Parathyroid adenoma (tissue), 2 donors: ENCODE results near the gene NUBP1.
A peak's percentile ranks its signal among the peaks of the same experiment; 100 is the strongest.
"Not testable (repeated sequence)": the region's sequence is repeated elsewhere in the genome, so short reads cannot be mapped to it uniquely, and the experiment has no call there.

Experiments used
- H2AFZ ChIP-seq: fragments of 300-600 bp; sonication (generic); one replicate; pipeline ENCODE4 v1.7.0; 2017; ENCODE audit warnings: antibody characterized with exemption, mild to moderate bottlenecking
- H3K27ac ChIP-seq: fragments of 300-600 bp; sonication (generic); one replicate; pipeline ENCODE4 v1.7.0; 2017
- H3K27me3 ChIP-seq: fragments of 300-600 bp; sonication (generic); one replicate; pipeline ENCODE4 v1.7.0; 2017; ENCODE audit warnings: low read length; ENCODE audit not compliant: control insufficient read depth, insufficient read depth
- H3K36me3 ChIP-seq: fragments of 300-600 bp; sonication (generic); one replicate; pipeline ENCODE4 v1.7.0; 2017; ENCODE audit warnings: low read length; ENCODE audit not compliant: control insufficient read depth, insufficient read depth
- H3K4me1 ChIP-seq: fragments of 300-600 bp; sonication (generic); one replicate; pipeline ENCODE4 v1.7.0; 2017; ENCODE audit warnings: control low read depth
- H3K4me2 ChIP-seq: fragments of 300-600 bp; sonication (generic); one replicate; pipeline ENCODE4 v1.7.0; 2017; ENCODE audit warnings: low read length
- H3K4me3 ChIP-seq: fragments of 300-600 bp; sonication (generic); one replicate; pipeline ENCODE4 v1.7.0; 2017; ENCODE audit warnings: low read depth, low read length
- H3K79me2 ChIP-seq: fragments of 300-600 bp; sonication (generic); one replicate; pipeline ENCODE4 v1.7.0; 2017; ENCODE audit warnings: control low read depth
- H3K9ac ChIP-seq: fragments of 300-600 bp; sonication (generic); one replicate; pipeline ENCODE4 v1.7.0; 2017; ENCODE audit warnings: mild to moderate bottlenecking
- H3K9me3 ChIP-seq: fragments of 300-600 bp; sonication (generic); one replicate; pipeline ENCODE4 v1.7.0; 2017; ENCODE audit warnings: low read length; ENCODE audit not compliant: control insufficient read depth
- TF ChIP-seq, protein P1 (sequence below): fragments of 300-600 bp; sonication (generic); IDR thresholded peaks from one replicate; pipeline ENCODE4 v1.7.0; 2017; ENCODE audit warnings: antibody characterized with exemption, mild to moderate bottlenecking
- donor health status: primary hyperparathyroidism.

The NUBP1 gene

DNA sequence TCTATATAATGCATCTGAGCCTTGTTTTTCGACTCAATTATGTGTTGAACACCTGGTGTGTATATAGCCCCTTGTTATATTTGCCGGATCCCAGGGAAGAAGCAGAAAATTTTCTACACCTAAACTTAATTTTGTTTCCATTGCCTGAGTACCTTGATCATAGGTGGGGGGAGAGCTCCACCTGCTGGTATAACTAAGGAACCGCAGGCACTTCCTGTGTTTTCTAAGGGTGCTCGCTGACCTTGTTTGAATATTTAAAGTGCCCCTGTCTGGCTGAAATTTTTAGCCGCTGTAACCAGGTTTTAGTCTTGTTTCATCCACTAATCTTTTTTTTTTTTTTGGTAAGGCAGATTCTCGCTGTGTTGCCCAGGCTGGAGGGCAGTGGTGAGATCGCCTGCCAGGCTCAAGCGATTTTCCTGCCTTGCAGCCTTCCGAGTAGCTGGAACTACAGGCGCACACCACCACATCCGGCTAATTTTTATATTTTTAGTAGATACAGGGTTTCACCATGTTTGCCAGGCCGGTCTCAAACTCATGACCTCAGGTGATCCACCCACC, 6.5 kb upstream of the NUBP1 start:
- H3K9me3 ChIP-seq, result no peaks in the 10 kb centered on the region
- TF ChIP-seq, protein P1, sequence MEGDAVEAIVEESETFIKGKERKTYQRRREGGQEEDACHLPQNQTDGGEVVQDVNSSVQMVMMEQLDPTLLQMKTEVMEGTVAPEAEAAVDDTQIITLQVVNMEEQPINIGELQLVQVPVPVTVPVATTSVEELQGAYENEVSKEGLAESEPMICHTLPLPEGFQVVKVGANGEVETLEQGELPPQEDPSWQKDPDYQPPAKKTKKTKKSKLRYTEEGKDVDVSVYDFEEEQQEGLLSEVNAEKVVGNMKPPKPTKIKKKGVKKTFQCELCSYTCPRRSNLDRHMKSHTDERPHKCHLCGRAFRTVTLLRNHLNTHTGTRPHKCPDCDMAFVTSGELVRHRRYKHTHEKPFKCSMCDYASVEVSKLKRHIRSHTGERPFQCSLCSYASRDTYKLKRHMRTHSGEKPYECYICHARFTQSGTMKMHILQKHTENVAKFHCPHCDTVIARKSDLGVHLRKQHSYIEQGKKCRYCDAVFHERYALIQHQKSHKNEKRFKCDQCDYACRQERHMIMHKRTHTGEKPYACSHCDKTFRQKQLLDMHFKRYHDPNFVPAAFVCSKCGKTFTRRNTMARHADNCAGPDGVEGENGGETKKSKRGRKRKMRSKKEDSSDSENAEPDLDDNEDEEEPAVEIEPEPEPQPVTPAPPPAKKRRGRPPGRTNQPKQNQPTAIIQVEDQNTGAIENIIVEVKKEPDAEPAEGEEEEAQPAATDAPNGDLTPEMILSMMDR, result peak; percentile 96
- H2AFZ ChIP-seq, result peak overlapping the region; percentile 54
- no peaks in the 10 kb centered on the region for H3K79me2 ChIP-seq
- no peaks in the 10 kb centered on the region for H3K4me1 ChIP-seq
- H3K27ac ChIP-seq, result no peak overlapping the region
- no peak overlapping the region for H3K4me2 ChIP-seq
- no peaks in the 10 kb centered on the region for H3K36me3 ChIP-seq
- H3K27me3 ChIP-seq, result no peaks in the 10 kb centered on the region
- no peak overlapping the region for H3K4me3 ChIP-seq
- H3K9ac ChIP-seq, result no peak overlapping the region

DNA sequence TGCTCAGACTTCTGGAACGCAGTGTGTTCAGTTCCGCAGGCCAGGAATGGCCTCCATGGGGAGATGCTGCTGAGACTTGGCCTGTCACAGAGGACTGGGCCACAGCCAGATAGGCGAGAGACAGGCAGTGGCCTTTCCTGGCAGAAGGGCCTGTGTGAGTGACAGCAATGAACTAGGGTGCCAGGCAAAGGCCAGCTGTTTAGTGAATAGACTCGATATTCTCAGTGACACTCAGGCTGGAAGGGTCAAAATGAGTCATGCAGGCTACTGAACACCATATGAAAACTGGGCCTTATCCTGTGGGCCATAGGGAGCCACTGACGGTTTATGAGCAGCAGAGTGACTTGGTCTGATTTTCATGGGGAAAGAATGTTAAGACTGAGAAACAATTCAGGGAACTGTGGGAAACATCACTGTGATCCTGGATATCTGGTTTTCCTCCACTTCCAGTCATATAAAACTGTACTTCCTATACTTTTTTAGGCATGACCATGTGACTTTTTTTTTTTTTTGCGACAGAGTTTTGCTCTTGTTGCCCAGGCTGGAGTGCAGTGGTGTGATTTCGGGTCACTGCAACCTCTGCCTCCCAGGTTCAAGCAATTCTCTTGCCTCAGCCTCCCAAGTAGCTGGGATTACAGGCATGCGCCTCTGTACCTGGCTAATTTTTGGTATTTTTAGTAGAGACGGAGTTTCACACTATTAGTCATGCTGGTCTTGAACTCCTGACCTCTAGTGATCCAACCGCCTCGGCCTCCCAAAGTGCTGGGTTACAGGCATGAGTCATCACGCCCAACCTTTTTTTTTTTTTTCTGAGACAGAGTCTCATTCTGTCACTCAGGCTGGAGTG, 5.2 kb upstream of the NUBP1 start:
- H3K27ac ChIP-seq, result peak overlapping the region; percentile 42

DNA sequence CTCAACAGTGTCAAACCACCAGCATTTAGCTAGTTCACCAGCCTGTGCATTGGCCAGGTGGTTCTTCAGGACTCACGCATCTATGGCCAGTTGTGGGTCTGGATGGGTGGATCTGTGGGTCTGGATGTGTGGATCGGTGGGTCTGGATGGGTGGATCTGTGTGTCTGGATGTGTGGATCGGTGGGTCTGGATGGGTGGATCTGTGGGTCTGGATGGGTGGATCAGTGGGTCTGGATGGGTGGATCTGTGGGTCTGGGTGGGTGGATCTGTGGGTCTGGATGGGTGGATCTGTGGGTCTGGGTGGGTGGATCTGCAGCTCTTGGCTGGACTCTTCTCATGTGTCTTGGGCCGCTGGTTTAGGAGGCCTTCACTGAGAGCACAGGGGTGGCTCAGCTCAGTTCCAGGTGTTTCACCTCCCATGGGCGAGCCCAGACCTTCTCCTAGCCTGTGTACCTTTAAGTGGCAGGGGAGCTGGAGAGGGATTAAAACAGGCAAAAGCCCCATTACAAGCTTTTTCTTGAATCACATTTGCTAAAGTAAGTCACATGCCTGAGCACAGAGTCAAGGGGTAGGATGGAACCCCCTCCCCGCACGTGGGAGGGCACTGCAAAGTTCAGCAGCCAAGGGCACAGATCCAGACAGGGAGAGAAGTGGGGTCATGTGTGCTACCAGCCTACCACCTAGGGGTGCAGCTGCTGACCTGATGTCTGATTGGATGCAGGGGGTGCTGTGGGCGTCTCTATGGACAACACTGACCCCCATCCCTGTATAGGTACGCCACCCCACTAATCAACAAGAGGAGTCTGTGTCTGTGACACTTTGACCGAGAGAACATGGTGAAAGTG, 3.4 kb upstream of the NUBP1 start:
- Histone ChIP-seq H3K9me3 (no peaks in the 10 kb centered on the region), H3K4me1 (peaks cover 4% of the 10 kb centered on the region), H3K4me3 (no peak overlapping the region), H3K36me3 (no peaks in the 10 kb centered on the region), H3K79me2 (no peaks in the 10 kb centered on the region), H3K9ac (no peak overlapping the region), H2AFZ (no peak overlapping the region), H3K27me3 (no peaks in the 10 kb centered on the region), H3K4me2 (no peak overlapping the region), H3K27ac (no peak overlapping the region)
- TF ChIP-seq, protein P1, result no peak

More for the DNA sequence above, 5.2 kb upstream of the NUBP1 start:
- H3K36me3 ChIP-seq, result no peaks in the 10 kb centered on the region
- peaks cover 4% of the 10 kb centered on the region for H3K4me1 ChIP-seq
- no peaks in the 10 kb centered on the region for H3K9me3 ChIP-seq
- TF ChIP-seq, protein P1, result no peak
- H3K79me2 ChIP-seq, result no peaks in the 10 kb centered on the region
- H3K9ac ChIP-seq, result no peak overlapping the region
- no peak overlapping the region for H3K4me3 ChIP-seq
- H2AFZ ChIP-seq, result no peak overlapping the region
- no peak overlapping the region for H3K4me2 ChIP-seq
- H3K27me3 ChIP-seq, result no peaks in the 10 kb centered on the region

DNA sequence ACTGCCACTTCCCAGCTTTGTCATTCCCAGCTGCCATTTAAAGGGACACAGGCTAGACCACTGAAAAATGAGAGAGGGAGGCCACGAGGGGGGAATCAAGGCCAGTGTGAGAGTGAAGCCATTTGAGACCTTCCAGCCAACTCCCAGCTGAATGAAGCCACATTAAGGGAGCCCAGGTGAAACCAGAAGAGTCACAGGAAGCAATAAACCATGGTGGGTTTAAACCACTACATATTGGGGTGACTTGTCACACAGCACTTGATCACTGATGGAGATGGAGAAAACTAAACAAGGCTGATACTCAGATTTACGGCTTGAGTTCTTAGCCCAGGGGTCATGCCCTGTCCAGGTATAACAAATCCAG, 2.8 kb upstream of the NUBP1 start:
- Histone ChIP-seq H3K4me2 (no peak overlapping the region), H3K4me3 (no peak overlapping the region), H3K9me3 (no peaks in the 10 kb centered on the region), H3K27me3 (no peaks in the 10 kb centered on the region), H2AFZ (no peak overlapping the region), H3K27ac (no peak overlapping the region), H3K9ac (no peak overlapping the region), H3K4me1 (peaks cover 4% of the 10 kb centered on the region), H3K36me3 (no peaks in the 10 kb centered on the region), H3K79me2 (no peaks in the 10 kb centered on the region)
- TF ChIP-seq, protein P1, result no peak

DNA sequence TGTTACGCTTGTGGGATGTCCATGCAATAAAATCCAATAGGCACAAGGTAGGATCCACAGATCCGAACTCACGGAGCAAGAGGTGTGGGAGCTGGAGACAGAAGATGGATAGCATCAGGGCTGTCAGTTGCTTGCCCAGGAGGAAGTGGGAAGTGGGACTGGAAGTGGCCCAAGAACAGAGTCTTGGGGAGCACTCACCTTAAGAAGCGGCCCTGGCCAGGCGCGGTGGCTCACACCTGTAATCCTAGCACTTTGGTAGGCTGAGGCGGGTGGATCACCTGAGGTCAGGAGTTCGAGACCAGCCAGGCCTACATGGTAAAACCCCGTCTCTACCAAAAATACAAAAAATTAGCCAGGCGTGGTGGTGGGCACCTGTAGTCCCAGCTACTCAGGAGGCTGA, 2.4 kb upstream of the NUBP1 start:
- not testable (repeated sequence) for H3K9ac ChIP-seq

More for the DNA sequence above, 2.4 kb upstream of the NUBP1 start:
- not testable (repeated sequence) for H3K4me3 ChIP-seq, H3K27ac ChIP-seq, H3K4me1 ChIP-seq, H3K27me3 ChIP-seq, H3K4me2 ChIP-seq, H3K36me3 ChIP-seq, H3K9me3 ChIP-seq, H2AFZ ChIP-seq, H3K79me2 ChIP-seq
